ENCODE measurements around the gene NBAS.
"Not testable (repeated sequence)": the region's sequence is repeated elsewhere in the genome, so short reads cannot be mapped to it uniquely, and the experiment has no call there.

NBAS gene

GRCh38 chr2:15410884-15411283 lies 150.2 kb downstream of the NBAS start:
- H3K4me3 ChIP-seq (ENCODE audit: low read length): no peak overlapping the region
- TF ChIP-seq CTCF (conservative IDR thresholded peaks at IDR 0.05; ENCODE audit: low read length): no peak
- DNase-seq (ENCODE audit: low read depth): no peak

GRCh38 chr2:15408759-15409158 lies 152.4 kb downstream of the NBAS start:
- no peak overlapping the region for H3K4me3 ChIP-seq (ENCODE audit: low read length)
- no peak for DNase-seq (ENCODE audit: low read depth)
- no peak for TF ChIP-seq CTCF (conservative IDR thresholded peaks at IDR 0.05; ENCODE audit: low read length)

GRCh38 chr2:15407666-15408065 lies 153.5 kb downstream of the NBAS start:
- no peak for DNase-seq (ENCODE audit: low read depth)
- H3K4me3 ChIP-seq (ENCODE audit: low read length): no peak overlapping the region
- no peak for TF ChIP-seq CTCF (conservative IDR thresholded peaks at IDR 0.05; ENCODE audit: low read length)

- H3K4me3 ChIP-seq (ENCODE audit: low read length); DNase-seq (ENCODE audit: low read depth): not testable (repeated sequence)
Measured at GRCh38 chr2:15404511-15404910, 156.6 kb downstream of the NBAS start.

- DNase-seq (ENCODE audit: low read depth): no peak
- no peak overlapping the region for H3K4me3 ChIP-seq (ENCODE audit: low read length)
- TF ChIP-seq CTCF (conservative IDR thresholded peaks at IDR 0.05; ENCODE audit: low read length): no peak
Measured at GRCh38 chr2:15400240-15400826, 160.8 kb downstream of the NBAS start.

- no peak for TF ChIP-seq CTCF (conservative IDR thresholded peaks at IDR 0.05; ENCODE audit: low read length)
- no peak for DNase-seq (ENCODE audit: low read depth)
Measured at GRCh38 chr2:15399241-15399640, 161.9 kb downstream of the NBAS start.

GRCh38 chr2:15391751-15392150 lies 169.4 kb downstream of the NBAS start:
- DNase-seq (ENCODE audit: low read depth): no peak
- TF ChIP-seq CTCF (conservative IDR thresholded peaks at IDR 0.05; ENCODE audit: low read length): no peak
- H3K4me3 ChIP-seq (ENCODE audit: low read length): no peak overlapping the region

More at GRCh38 chr2:15399241-15399640, 161.9 kb downstream of the NBAS start:
- no peak overlapping the region for H3K4me3 ChIP-seq (ENCODE audit: low read length)

GRCh38 chr2:15389895-15390294 lies 171.2 kb downstream of the NBAS start:
- no peak for TF ChIP-seq CTCF (conservative IDR thresholded peaks at IDR 0.05; ENCODE audit: low read length)
- no peak for DNase-seq (ENCODE audit: low read depth)
- H3K4me3 ChIP-seq (ENCODE audit: low read length): no peak overlapping the region
